Fibroblast of the aortic adventitia (primary cell): ENCODE measurements around the gene PHF5A. TPM values are rescaled to one million over a fixed set of nuclear protein-coding genes. Genes with fewer than 3 reads are reported as not detected.

ENCODE experiments used
- DNase-seq: peaks from one replicate; pipeline ENCODE4 v3.0.0-alpha.2; 2010; ENCODE audit warnings: low read depth
- H3K4me3 ChIP-seq: 2 replicates; pipeline ENCODE4 v1.5.1; 2011; ENCODE audit warnings: low read depth, mild to moderate bottlenecking, control low read depth, low read length, moderate library complexity
- total RNA-seq: library from RNA; depleted of rRNA; stranded (reverse); fragments of >200 nt; gene quantifications from 2 replicates; pipeline ENCODE4 v1.2.3, GENCODE V29; 2012; ENCODE audit warnings: low replicate concordance
- TF ChIP-seq, protein P1 (sequence below): IDR thresholded peaks from 2 replicates; pipeline ENCODE4 v1.5.1; 2011; ENCODE audit warnings: mild to moderate bottlenecking, low read length, control low read depth, inconsistent platforms; ENCODE audit not compliant: insufficient read depth

Gene PHF5A
- total RNA-seq, 1 donor = 34.6 TPM

GRCh38 chr22:41447435-41448188, 20.9 kb downstream of the PHF5A start:
- TF ChIP-seq, protein P1, sequence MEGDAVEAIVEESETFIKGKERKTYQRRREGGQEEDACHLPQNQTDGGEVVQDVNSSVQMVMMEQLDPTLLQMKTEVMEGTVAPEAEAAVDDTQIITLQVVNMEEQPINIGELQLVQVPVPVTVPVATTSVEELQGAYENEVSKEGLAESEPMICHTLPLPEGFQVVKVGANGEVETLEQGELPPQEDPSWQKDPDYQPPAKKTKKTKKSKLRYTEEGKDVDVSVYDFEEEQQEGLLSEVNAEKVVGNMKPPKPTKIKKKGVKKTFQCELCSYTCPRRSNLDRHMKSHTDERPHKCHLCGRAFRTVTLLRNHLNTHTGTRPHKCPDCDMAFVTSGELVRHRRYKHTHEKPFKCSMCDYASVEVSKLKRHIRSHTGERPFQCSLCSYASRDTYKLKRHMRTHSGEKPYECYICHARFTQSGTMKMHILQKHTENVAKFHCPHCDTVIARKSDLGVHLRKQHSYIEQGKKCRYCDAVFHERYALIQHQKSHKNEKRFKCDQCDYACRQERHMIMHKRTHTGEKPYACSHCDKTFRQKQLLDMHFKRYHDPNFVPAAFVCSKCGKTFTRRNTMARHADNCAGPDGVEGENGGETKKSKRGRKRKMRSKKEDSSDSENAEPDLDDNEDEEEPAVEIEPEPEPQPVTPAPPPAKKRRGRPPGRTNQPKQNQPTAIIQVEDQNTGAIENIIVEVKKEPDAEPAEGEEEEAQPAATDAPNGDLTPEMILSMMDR = no peak
- DNase-seq = peak; percentile 53
- peak overlapping the region; percentile 95 for H3K4me3 ChIP-seq

DNA sequence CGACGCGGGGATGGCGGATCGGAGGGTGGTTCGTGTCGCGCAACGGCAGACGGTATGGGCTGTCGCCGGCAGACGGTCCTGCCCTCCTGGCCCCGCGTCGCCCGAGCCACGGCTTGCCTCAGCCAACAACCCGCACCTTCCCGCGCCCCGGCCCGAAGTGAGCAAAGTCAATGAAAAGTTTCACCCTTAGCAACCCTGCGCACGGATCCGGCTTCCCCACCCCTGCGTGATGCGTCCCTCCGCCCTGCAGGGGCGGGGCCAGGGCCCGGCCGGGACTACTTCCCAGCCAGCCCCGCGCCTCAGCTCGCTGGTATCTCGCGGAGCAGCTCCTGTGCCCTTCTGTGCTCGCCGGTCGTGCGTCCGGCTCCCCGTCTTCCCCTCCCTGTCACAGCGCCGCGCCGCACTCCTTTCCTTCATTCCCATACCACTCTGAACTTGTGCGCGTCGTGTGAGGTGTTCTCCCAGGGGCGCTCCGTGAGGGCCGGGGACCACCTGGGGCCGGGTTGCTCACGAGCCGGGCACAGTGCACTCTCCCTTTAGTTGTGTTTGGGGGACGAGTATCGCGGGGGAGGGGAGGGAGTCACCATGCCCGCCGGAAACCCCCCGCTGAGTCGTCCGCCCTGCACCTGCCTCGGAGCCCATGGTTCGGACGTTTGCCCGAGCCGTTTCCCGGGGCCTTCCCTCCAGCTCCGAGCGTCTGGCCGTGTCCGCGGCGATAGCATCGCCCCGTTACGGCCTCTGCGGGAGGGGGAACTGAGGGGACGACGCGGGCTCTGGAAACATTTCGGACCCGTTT, 21.7 kb downstream of the PHF5A start, which contains the start of gene TOB2:
TSS of gene TOB2 (minus strand) at position 163 of the 796 bp plus-strand sequence. CDS start 9,456 bp downstream, outside the sequence.
- TF ChIP-seq, protein P1 = no peak
- DNase-seq = peak; percentile 94
- peak within 1 kb of the TSS; percentile 95 for H3K4me3 ChIP-seq

GRCh38 chr22:41446057-41446501, 22.4 kb downstream of the PHF5A start:
- DNase-seq = peak; percentile 6
- TF ChIP-seq, protein P1 = no peak
- peak overlapping the region; percentile 95 for H3K4me3 ChIP-seq

DNA sequence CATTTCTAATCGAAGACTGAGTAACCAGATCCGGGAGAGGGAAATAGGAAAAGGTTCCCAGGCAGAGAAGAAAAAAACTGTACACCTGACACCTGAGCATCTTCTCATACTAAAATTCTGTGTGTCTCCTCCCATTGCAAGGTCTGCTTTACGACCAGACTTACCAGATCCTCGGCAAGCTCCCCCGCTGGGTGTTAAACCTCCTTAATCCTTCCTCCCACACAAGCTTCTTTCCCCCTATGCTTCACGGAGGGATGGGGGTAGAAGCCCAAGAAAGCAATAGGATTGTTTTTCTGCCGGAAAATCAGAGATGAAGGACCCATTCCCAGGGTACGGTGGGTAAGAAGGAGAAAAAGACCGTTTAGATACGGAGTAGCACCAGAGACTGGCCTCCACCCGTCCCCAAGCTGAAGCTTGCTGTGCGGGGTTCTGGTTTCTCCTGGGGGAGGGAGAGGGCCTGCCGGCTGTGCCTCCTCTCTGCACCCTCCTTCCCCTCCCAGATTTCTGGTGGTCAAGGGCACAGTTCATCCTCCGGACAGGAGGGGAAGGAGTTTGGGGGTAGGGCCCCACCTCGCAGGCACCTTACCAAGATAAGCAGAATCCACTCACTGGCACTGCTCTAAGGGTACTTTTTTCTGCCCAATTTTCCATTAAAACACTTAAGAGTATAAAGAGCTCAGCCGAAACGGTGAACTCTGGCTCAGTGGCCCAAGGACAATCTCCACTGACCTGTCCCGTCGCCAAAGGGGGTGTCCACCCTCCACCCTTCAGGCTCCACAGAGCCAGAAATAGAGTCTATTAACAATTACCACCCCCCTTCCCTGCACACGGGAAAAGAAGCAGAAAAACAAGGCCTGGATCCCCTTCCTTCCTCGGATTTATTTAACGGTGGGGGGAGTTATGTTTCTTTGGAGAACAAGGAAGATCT, 23.1 kb downstream of the PHF5A start:
- peak; percentile 6 for DNase-seq
- peak overlapping the region; percentile 95 for H3K4me3 ChIP-seq
- TF ChIP-seq, protein P1 = no peak

DNA sequence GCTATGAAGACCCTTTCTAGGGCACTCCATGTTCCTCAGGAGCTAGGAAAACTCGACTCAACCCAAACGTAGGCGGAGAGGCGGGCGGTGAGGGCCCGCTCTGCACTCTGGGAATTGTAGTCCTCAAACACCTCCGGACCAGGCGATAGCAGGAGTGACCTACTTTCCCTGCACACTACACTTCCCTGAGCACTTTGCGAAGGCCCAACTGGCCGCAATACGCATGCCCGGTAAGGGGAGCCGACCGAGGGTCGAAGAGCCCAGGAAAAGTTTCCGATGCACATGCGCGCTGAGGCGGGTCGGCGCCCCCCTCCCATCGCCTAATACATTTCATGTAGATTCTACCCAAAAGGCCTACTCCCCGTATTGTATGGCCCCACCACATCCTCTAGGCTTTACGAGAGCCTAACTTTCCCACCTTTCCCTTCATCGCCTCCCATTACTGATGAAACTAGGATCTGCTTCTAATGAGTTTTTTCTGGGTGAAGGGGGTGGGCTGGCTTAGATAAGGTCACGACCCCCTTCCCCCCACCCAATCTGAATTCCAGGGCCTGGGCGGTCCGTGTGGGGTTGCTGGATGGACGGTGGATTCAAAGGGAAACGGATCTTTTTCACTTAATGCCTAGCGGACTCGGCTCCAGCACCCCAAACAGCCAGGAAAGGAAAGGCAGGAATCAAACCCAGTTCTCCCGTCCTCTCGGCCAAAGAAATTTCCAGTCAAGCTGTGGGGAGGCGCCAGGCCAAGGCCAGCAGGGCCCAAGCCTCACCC, 23.9 kb downstream of the PHF5A start:
- peak overlapping the region; percentile 95 for H3K4me3 ChIP-seq
- DNase-seq = peak; percentile 96
- TF ChIP-seq, protein P1 = no peak
